ENCODE data around the gene RGS19. TPM values are rescaled to one million over a fixed set of nuclear protein-coding genes. Genes with fewer than 3 reads are reported as not detected.

Gene RGS19
- total RNA-seq, 2 experiments from 2014 or later = 119 to 122 TPM

DNA sequence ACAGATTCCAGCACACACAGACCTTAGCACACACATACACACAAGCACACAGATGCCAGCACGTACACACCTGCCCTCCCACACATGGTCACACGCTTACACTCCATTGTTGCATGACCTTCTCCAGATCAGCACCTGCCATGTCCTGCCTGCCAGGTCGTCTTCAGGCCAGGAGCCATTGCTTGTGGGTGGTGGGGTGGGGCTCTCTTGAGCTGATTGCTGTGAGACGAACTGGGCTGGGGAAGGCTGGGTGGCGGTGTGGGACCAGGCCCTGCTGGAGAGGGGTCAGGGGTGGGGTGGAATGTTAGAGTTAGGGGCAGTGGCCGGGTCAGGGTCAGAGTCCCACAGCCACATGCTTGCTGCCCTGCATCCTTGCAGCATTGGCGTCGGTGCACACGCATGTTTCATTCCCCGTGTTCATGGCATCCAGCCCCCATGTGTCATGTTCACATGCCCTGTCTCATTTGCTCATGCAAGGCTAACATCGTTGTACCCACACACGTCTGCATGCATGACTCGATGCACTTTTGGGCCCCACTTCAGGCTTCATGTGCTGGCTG lies 34.6 kb upstream of the RGS19 start:
- CTCF ChIA-PET = no interaction called here
- POLR2A ChIA-PET = no interaction called here
- H3K27me3 Mint-ChIP-seq = no peaks in the 10 kb centered on the region
- H3K36me3 Mint-ChIP-seq (ENCODE audit: low read depth) = no peaks in the 10 kb centered on the region
- DNase-seq = no peak
- H3K27ac Mint-ChIP-seq = no peak overlapping the region
- no peak overlapping the region for H3K4me3 Mint-ChIP-seq
- no peaks in the 10 kb centered on the region for H3K4me1 Mint-ChIP-seq
- no peaks in the 10 kb centered on the region for H3K9me3 Mint-ChIP-seq

DNA sequence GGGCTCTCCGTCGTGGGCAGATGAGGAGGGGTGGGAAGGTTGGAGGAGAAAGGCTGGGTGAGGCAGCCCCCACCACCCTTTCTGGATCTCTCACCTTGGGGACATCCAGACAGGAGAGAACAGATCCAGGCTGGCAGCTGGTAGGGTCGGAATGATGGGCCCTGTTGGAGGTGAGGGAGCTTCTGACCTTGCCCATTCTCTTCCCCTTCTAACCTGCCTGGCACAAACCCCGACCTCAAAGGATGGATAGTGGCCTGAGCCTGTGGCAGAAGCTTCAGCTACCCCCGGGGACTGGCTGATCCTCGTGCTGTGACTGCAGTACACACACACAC lies 34.1 kb upstream of the RGS19 start:
- Mint-ChIP-seq H3K36me3 (ENCODE audit: low read depth) (no peaks in the 10 kb centered on the region), H3K27ac (no peak overlapping the region), H3K27me3 (no peaks in the 10 kb centered on the region), H3K4me3 (no peak overlapping the region), H3K9me3 (no peaks in the 10 kb centered on the region), H3K4me1 (no peaks in the 10 kb centered on the region)
- ChIA-PET POLR2A (no interaction called here), CTCF (no interaction called here)
- DNase-seq = no peak

DNA sequence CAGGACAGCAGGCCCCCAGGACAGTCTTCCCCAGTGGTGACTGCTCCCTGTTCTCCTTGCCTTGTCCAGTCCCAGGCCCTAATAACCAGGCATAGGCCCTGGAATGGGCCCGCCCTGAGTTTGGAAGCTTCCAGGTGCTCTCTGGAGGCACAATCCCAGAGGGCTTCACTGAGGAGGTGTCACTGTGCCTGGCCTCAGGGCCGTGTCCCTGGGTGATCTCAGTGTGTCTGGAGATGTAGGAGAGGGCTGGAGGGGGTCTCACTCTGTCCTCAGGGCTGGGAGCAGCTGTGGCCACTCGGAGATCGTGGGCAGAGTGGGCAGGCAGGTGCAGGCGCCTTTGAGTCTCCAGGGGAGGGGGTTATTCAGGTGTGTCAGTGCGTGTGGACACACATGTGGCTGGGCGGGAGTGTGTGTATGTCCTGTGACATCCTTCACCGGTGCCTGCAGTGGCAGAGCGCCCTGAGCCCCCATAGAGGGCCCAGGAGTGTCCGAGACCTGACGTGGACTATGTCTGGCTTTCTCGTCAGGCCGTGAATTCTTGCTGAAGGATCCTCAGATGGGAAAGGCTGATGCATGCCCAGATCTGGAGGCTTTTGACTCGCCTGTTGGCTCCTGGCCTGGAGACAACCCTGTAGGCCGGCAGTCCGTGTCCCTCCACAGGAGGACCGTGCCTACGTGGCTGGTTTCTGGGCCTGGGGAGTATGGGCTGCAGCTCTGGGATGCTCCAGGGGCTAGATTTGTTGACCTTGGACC lies 33.5 kb upstream of the RGS19 start:
- ChIA-PET POLR2A (no interaction called here), CTCF (no interaction called here)
- no peaks in the 10 kb centered on the region for H3K27me3 Mint-ChIP-seq
- no peak overlapping the region for H3K4me3 Mint-ChIP-seq
- H3K9me3 Mint-ChIP-seq = no peaks in the 10 kb centered on the region
- no peaks in the 10 kb centered on the region for H3K36me3 Mint-ChIP-seq (ENCODE audit: low read depth)
- H3K4me1 Mint-ChIP-seq = no peaks in the 10 kb centered on the region
- no peak overlapping the region for H3K27ac Mint-ChIP-seq
- no peak for DNase-seq

DNA sequence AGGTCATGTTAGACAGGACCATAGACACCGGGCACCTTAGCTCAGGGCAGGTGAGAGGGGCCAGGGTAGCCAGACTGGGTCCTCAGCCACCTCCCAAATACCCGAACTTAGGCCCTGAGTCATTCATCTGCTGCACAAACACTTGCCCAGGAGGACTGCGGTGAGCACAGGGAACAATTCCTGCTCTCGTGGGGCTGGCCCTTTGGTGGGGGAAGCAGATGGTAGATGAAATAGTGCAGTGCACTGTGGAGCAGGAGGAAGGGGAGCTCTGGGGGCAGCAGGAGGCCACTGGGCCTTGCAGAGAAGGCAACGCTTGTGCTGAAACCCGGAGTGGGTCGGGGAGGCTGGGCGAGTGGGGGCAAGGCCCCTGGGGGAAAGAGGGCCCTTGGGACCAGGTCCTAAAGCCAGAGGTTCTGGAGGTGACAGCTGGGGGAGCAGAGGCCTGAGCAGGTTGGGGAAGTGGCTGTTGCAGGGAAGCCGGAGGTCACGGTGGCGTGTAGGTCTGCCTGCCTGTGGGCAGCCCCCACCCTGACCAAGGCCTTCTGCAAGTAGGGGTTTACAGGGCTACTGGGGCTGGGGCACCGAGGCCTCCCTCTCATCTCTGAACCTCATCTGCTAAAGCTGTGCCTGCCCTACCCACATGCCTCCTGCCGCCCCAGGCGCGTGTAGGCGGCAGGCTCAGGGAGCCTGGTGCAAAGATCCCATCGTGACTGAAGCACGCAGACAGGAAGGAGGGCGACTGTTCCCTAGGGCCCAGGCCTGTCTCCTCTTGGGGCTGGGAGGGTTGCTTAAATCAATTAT lies 32.7 kb upstream of the RGS19 start:
- ChIA-PET POLR2A (no interaction called here), CTCF (no interaction called here)
- Mint-ChIP-seq H3K27ac (no peak overlapping the region), H3K36me3 (ENCODE audit: low read depth) (no peaks in the 10 kb centered on the region), H3K4me3 (no peak overlapping the region), H3K9me3 (no peaks in the 10 kb centered on the region), H3K4me1 (no peaks in the 10 kb centered on the region), H3K27me3 (no peaks in the 10 kb centered on the region)
- no peak for DNase-seq

DNA sequence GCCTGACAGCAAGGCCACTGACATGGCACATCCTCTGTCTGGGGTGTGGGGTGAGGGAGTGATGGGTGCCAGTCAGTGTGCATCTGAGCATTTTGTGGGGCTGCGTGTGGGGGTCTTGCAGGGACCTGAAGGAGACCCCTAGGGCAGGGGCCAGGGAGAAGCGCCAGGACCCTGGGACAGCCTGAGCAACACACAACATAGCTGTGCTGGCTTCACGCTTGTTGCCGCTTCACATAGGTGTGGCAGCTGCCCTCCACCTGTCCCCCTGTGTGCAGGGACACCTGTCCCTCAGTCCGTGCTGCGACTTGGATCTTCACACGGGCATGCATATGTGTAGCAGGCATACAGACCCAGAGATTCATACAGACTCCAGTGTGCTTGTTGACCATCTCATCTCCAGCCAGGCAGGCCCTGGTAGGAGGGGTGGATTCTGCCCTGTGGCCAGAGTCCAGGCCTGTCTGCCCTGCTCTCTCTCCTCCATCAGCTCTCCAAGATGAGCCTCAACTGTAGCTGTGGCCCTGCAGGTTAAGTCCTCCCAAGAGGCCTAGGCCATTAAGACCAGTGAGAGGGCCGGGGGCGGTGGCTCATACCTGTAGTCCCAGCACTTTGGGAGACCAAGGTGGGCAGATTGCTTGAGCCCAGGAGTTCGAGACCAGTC lies 31.2 kb upstream of the RGS19 start:
- DNase-seq = no peak
- ChIA-PET POLR2A (no interaction called here), CTCF (no interaction called here)
- H3K27me3 Mint-ChIP-seq = no peaks in the 10 kb centered on the region
- no peak overlapping the region for H3K4me3 Mint-ChIP-seq
- no peak overlapping the region for H3K27ac Mint-ChIP-seq
- H3K9me3 Mint-ChIP-seq = no peaks in the 10 kb centered on the region
- H3K4me1 Mint-ChIP-seq = no peaks in the 10 kb centered on the region
- no peaks in the 10 kb centered on the region for H3K36me3 Mint-ChIP-seq (ENCODE audit: low read depth)

DNA sequence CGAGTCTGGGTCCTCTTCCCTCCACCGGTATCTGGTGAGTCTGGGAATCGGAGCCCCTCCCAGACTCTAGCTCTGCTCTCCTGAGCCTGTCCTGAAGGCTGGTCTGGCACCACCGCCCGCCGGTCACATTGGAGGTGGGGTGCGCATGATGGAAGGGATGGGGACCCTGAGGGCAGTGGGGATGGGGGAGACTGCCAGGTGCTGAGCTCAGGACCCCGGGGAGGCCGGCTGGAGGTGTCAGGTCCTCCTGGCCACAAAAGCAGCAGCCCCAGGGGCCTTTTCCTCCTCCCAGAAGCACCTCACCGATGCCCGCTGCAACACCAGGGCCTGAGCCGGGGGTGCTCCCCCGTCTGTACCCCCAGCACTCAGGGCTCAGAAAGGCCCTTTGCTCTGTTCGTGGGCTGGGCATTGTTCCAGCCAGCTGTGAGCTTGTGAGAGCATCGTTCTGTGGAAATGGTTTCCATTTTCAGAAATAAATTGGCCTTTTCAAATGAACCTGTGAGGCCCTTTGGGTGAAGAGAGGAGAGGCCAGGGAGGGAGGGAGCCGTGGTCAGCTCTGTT lies 30.6 kb upstream of the RGS19 start:
- no peak overlapping the region for H3K27ac Mint-ChIP-seq
- H3K4me1 Mint-ChIP-seq = no peaks in the 10 kb centered on the region
- CTCF ChIA-PET = no interaction called here
- POLR2A ChIA-PET = interaction anchor here (0.9 kb wide), 1 partner anchor 11 kb away, joined by 3 read pairs; no protein-coding TSS in a partner anchor
- H3K36me3 Mint-ChIP-seq (ENCODE audit: low read depth) = no peaks in the 10 kb centered on the region
- no peak for DNase-seq
- H3K27me3 Mint-ChIP-seq = no peaks in the 10 kb centered on the region
- no peaks in the 10 kb centered on the region for H3K9me3 Mint-ChIP-seq
- H3K4me3 Mint-ChIP-seq = no peak overlapping the region

DNA sequence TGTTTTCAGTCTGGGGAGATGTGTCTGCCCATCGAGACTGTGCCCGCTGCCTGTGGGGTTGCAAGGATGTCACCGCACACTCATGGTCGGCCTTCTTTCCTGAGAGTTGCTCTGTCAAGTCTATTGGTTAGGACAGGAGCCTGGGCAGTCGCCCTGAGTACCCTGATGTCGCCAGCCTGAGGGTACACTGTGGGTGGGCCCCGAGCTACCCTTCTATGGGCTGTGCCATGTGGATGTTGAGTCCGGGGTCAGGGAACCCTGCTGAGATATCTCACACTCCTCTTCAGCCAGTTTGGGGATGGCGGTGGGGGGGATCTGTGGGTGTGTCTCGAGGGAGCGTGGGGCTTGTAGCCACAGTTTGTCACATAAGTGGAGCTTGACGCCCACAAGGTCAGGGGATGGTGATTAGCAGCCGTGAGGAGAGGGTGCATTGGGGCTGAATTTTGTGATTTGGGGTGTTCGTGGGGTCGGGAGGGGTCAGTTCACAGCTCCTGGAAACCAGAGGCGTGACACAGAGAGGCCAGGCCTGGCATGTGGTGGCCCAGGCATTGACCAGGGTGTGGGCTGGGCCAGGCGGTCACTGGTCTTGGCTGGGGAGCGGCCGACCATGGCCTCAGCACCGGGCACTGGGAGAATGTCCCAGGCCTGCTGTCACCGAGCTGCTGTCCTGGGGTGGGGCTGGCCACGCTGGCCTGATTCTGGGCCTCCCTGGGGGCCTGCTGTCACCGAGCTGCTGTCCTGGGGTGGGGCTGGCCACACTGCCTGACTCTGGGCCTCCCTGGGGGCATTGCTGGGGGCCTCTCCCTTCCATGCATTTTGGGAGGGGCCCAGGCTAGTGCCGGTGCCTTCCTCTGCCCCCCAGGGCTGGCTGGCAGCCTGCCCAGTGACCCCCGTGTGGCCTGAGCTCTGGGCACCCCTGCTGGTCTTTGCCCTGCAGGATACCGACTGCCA lies 29.7 kb upstream of the RGS19 start:
- Mint-ChIP-seq H3K4me3 (no peak overlapping the region), H3K27me3 (no peaks in the 10 kb centered on the region), H3K36me3 (ENCODE audit: low read depth) (no peaks in the 10 kb centered on the region), H3K4me1 (no peaks in the 10 kb centered on the region), H3K27ac (no peak overlapping the region), H3K9me3 (no peaks in the 10 kb centered on the region)
- ChIA-PET POLR2A (interaction anchor here (0.9 kb wide), 1 partner anchor 10 kb away, joined by 3 read pairs; no protein-coding TSS in a partner anchor), CTCF (interaction anchor here (0.6 to 1.2 kb wide), 2 partner anchors 11 to 26 kb away, joined by 3 to 6 read pairs; no protein-coding TSS in a partner anchor)
- no peak for DNase-seq

DNA sequence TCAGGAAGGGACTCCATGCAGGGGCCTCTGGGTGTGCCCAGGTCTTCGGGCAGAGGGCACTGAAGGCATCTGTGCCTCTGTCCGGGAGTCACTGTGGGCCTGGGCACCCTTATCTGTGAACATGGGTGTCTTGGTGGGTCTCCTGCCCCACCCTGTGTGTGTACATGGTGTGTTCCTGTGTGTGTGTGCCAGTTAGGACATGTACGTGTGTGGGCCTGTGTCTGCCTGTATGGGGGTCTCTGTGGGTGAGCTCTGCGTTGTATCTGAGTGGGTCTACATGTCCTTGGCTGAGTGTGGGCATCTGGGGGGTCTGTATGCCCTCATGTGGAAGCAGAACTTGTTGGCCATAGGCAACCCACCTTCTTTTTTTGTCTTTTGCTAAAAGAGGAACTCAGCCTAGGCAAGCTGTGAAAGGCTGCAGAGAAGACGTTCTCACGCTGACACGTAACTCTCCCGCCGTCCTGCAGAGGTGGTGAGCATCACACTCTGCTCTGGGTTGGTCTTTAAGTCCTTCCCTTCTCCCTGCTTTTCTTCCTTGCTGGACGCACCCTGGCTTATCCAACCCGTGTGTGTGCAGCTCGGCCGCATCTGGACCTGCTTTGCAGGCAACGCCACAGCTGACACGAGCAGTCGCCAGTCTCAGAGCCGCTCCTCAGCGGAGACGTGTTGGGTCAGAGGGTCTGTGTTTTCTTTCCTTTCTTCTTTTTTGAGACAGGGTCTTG lies 28.6 kb upstream of the RGS19 start:
- Mint-ChIP-seq H3K36me3 (ENCODE audit: low read depth) (no peaks in the 10 kb centered on the region), H3K4me3 (no peak overlapping the region), H3K9me3 (no peaks in the 10 kb centered on the region), H3K4me1 (peaks cover under 1% of the 10 kb centered on the region), H3K27ac (no peak overlapping the region), H3K27me3 (peaks cover 8% of the 10 kb centered on the region)
- POLR2A ChIA-PET = no interaction called here
- DNase-seq = no peak
- CTCF ChIA-PET = no interaction called here

DNA sequence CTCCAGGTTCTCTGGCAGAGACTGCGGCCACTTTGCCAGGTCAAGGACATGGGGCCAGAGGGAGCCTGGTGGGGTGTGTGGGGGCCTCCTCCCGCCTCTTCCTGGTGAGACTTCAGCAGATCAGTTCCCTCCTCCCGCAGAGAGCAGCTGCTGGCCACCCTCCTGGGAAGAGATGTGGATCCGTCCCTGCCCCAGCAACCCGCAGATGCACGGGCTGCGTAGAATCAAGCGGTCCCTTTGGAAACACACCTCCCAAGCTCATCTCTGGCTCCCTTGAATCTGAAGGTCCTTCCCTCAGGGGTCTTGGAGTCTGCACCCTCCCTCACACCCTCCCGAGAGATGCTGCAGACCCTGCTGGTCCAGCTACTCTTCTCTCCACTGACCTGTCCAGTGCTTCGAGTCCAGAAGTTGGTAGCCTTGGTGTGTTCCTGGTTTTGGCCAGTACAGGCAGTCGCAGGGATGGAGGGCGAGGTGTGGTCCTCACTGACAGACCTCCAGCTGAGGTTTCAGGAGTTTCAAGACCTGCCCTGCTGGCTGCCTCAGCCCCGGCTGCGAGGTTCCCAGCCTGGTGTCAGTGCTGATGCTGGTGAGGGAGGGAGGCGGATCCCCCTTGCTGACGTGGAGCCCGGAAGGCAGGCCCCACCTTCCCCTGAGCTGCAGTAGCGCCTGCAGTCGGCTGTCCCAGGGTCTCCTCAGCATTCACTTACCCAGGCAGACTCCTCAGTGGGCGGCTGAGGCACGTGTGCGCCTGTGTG lies 27.8 kb upstream of the RGS19 start, which contains the start of gene NPBWR2:
Gene NPBWR2, minus strand, starts transcription at position 585 of the 755 bp plus-strand sequence. CDS start 734 bp downstream, outside the sequence.
- H3K27ac Mint-ChIP-seq = no peak within 1 kb of the TSS
- no peaks in the 10 kb centered on the region for H3K36me3 Mint-ChIP-seq (ENCODE audit: low read depth)
- no peak within 1 kb of the TSS for H3K4me3 Mint-ChIP-seq
- POLR2A ChIA-PET = no interaction called here
- H3K9me3 Mint-ChIP-seq = no peaks in the 10 kb centered on the region
- CTCF ChIA-PET = interaction anchor here (1.2 kb wide), 1 partner anchor 14 kb away, joined by 4 read pairs; no protein-coding TSS in a partner anchor
- H3K27me3 Mint-ChIP-seq = peaks cover 12% of the 10 kb centered on the region
- H3K4me1 Mint-ChIP-seq = peaks cover 3% of the 10 kb centered on the region
- no peak for DNase-seq

DNA sequence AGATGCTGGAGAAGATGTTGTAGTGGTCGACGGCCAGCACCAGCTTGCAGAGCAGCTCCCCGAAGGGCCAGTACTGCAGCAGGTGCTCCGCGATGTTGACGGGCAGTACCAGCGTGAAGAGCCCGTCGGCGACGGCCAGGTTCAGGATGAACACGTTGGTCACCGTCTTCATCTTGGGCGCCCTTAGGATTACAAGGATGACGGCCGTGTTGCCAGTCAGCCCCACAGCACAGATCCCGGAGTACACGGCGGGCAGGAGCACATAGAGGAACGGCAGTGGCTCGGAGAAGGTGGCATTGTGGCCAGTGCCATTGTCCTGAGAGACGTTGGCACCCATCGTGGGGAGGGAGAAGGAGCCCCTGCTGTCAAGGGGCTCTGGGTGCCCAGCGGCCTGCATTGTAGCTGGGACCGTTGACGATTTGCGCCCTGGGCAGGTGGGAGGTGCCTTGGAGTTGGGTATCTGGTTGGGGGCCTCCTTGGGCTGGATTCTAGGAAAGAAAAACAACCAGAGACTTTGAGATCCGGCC lies 27.2 kb upstream of the RGS19 start:
- H3K4me3 Mint-ChIP-seq = no peak overlapping the region
- no peak for DNase-seq
- H3K27me3 Mint-ChIP-seq = peaks cover 13% of the 10 kb centered on the region
- H3K9me3 Mint-ChIP-seq = no peaks in the 10 kb centered on the region
- H3K4me1 Mint-ChIP-seq = peaks cover 4% of the 10 kb centered on the region
- H3K36me3 Mint-ChIP-seq (ENCODE audit: low read depth) = no peaks in the 10 kb centered on the region
- POLR2A ChIA-PET = no interaction called here
- CTCF ChIA-PET = interaction anchor here (1.2 kb wide), 1 partner anchor 14 kb away, joined by 4 read pairs; no protein-coding TSS in a partner anchor
- H3K27ac Mint-ChIP-seq = no peak overlapping the region

DNA sequence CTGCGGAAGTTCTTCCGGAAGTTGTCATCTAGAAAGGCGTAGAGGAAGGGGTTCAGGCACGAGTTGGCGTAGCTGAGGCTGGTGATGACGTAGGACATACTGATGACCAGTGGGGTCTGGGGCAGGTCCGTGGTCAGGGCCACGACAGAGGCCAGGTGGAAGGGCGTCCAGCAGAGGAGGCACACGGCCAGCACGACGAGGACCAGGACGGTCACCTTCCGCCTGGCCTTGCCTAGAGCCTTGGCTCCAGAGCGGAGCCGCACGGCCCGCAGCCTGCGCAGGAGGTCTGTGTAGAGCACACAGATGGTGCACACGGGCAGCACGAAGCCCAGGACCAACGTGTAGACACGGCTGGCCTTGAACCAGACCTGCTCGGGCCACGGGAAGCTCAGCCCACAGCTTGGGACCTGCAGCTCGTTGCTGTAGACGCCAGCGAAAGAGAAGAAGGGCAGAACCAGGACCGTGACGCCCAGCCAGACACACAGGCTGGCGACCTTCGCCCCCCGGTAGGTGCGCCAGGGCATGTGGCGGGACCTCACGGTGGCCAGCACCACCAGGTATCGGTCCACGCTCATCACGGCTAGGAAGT lies 26.6 kb upstream of the RGS19 start:
- no peak overlapping the region for H3K27ac Mint-ChIP-seq
- no peaks in the 10 kb centered on the region for H3K36me3 Mint-ChIP-seq (ENCODE audit: low read depth)
- peaks cover 6% of the 10 kb centered on the region for H3K4me1 Mint-ChIP-seq
- peaks cover 18% of the 10 kb centered on the region for H3K27me3 Mint-ChIP-seq
- POLR2A ChIA-PET = no interaction called here
- H3K9me3 Mint-ChIP-seq = no peaks in the 10 kb centered on the region
- CTCF ChIA-PET = interaction anchor here (1.2 kb wide), 1 partner anchor 15 kb away, joined by 4 read pairs; no protein-coding TSS in a partner anchor
- DNase-seq = no peak
- no peak overlapping the region for H3K4me3 Mint-ChIP-seq

All from activated CD4-positive, alpha-beta memory T cell treated with anti-CD3 and anti-CD28 coated beads, Interleukin-2, amount 10 ng/mL, durations not matched to agents 7 days and 5 days (primary cell).